NCI-H187 (cell line): ENCODE results near the gene APBB3.

ENCODE experiments used
- DNase-seq, 2 experiments: peaks; one replicate each; lab custom pipeline; 2025; lab: John Stamatoyannopoulos, UW

APBB3 gene

GRCh38 chr5:140555747-140556312 is 8.6 kb downstream of the APBB3 start:
- no peak for DNase-seq

GRCh38 chr5:140554454-140554853 is 9.9 kb downstream of the APBB3 start:
- DNase-seq, result no peak

- no peak for DNase-seq
These were observed 10.7 kb downstream of the APBB3 start for GRCh38 chr5:140553657-140554056.

GRCh38 chr5:140551872-140552271 is 12.5 kb downstream of the APBB3 start:
- no peak for DNase-seq

GRCh38 chr5:140550147-140551079 is 14.0 kb downstream of the APBB3 start:
- DNase-seq, result no peak

GRCh38 chr5:140549237-140550144 is 14.9 kb downstream of the APBB3 start:
- no peak for DNase-seq

- DNase-seq, result no peak
These were observed 15.6 kb downstream of the APBB3 start for GRCh38 chr5:140548791-140549190.

GRCh38 chr5:140548300-140548688 is 16.1 kb downstream of the APBB3 start:
- DNase-seq, result no peak

- DNase-seq, result peak; percentile 22 to 25
These were observed 16.7 kb downstream of the APBB3 start, which contains the start of gene EIF4EBP3 for GRCh38 chr5:140547508-140548299. Gene EIF4EBP3 (plus strand): TSS chr5:140547662. CDS start chr5:140547738, 76 bp downstream.

GRCh38 chr5:140546851-140547507 is 17.4 kb downstream of the APBB3 start:
- DNase-seq, result no peak

- no peak for DNase-seq
These were observed 18.8 kb downstream of the APBB3 start for GRCh38 chr5:140545606-140546005.

GRCh38 chr5:140544986-140545385 is 19.4 kb downstream of the APBB3 start:
- no peak for DNase-seq

- no peak for DNase-seq
These were observed 21.4 kb downstream of the APBB3 start for GRCh38 chr5:140542972-140543371.

GRCh38 chr5:140540227-140540626 is 24.2 kb downstream of the APBB3 start:
- no peak for DNase-seq

GRCh38 chr5:140524003-140524402 is 40.4 kb downstream of the APBB3 start:
- DNase-seq, result no peak

- DNase-seq, result no peak
These were observed 51.3 kb downstream of the APBB3 start for GRCh38 chr5:140513124-140513523.

- DNase-seq, result no peak
These were observed 54.5 kb downstream of the APBB3 start for GRCh38 chr5:140509898-140510297.
